Cardiac fibroblast (primary cell): ENCODE measurements around the gene LRP5.

Source experiments
- DNase-seq, 2 donors: peaks; one replicate each; pipeline versions ENCODE4 v3.0.0 to v3.0.0-alpha.2; 2010; ENCODE audit warnings: low read depth in 2 of 2
- H3K4me3 ChIP-seq, 2 donors: replicated peaks in 1 of 2; 1 replicate in 1 of 2; 2 replicates in 1 of 2; pipeline ENCODE4 v1.5.1; 2011; ENCODE audit warnings: low read depth in 2 of 2, low read length in 2 of 2, mild to moderate bottlenecking in 2 of 2, moderate library complexity in 1 of 2
- CTCF ChIP-seq: IDR thresholded peaks from one replicate; pipeline ENCODE4 v1.5.1; 2011; ENCODE audit warnings: low read depth, mild to moderate bottlenecking, low read length, inconsistent platforms

The LRP5 gene

DNA sequence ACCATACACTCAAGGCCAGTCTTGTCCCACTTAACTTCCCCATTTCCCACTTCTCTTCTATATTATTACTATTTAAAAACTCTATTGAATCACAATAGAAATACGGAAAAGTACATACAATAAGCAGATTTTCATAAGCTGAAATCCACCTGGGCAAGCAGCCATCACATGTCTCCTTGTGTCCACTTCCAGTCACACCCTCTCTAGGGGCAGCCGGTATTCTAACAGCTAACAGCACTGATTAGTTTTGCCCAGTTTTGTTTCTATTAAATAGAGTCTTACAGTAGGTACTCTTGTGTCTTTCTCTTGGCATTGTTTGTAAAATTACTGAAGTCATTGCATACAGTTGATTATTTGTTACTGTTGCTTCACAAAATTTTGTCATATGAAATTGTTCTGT, 185.9 kb downstream of the LRP5 start:
- peak in 1 of 2 donors; percentile 29 for DNase-seq
- no peak overlapping the region for H3K4me3 ChIP-seq
- TF ChIP-seq CTCF: no peak
